PC-3 (cell line): ENCODE results near the gene ARHGAP32. TPM values are rescaled to one million over a fixed set of nuclear protein-coding genes. Genes with fewer than 3 reads are reported as not detected.

Experiments
- ATAC-seq: fragments of 200-7000 bp; cut with Tn5 transposase; 2 replicates; pipeline ENCODE4 v1.9.1; 2020; ENCODE audit warnings: mild to moderate bottlenecking, moderate library complexity
- BruUV-seq: library from RNA; stranded (reverse); fragments of 400-500 nt; replicated peaks from 2 replicates; lab custom pipeline; 2021; lab: Mats Ljungman, UMichigan
- CTCF ChIA-PET: fragments of 300-600 bp; sonication (Branson Sonifier 250); formaldehyde crosslinking; loops from one replicate; lab custom pipeline; 2022; ENCODE audit warnings: antibody characterized with exemption; lab: Charles Lee
- POLR2A ChIA-PET: fragments of 300-600 bp; sonication (Branson Sonifier 250); formaldehyde crosslinking; loops from one replicate; lab custom pipeline; 2022; ENCODE audit warnings: antibody characterized with exemption; ENCODE audit not compliant: unreplicated experiment; lab: Charles Lee
- DNase-seq: peaks from one replicate; pipeline ENCODE4 v3.0.0-alpha.2; 2015
- H2AFZ ChIP-seq: fragments of 300-600 bp; sonication (generic); 2 replicates; pipeline ENCODE4 v1.6.0; 2016; ENCODE audit warnings: antibody characterized with exemption, low read length
- H3F3A ChIP-seq: fragments of 300-600 bp; sonication (generic); one replicate; pipeline ENCODE4 v1.6.0; 2017; ENCODE audit warnings: antibody characterized with exemption, low read length, control low read depth, mild to moderate bottlenecking; ENCODE audit not compliant: unreplicated experiment
- H3K27ac ChIP-seq: fragments of 300-600 bp; sonication (generic); 2 replicates; pipeline ENCODE4 v1.5.1; 2016; ENCODE audit warnings: mild to moderate bottlenecking, low read length
- H3K27me3 ChIP-seq: fragments of 300-600 bp; sonication (generic); 2 replicates; pipeline ENCODE4 v1.6.1; 2016; ENCODE audit warnings: low read length, mixed read lengths
- H3K36me3 ChIP-seq: fragments of 300-600 bp; sonication (generic); 2 replicates; pipeline ENCODE4 v1.6.1; 2016; ENCODE audit warnings: low read depth, mixed run types, low read length, mixed read lengths
- H3K4me1 ChIP-seq: fragments of 300-600 bp; sonication (generic); 2 replicates; pipeline ENCODE4 v1.5.1; 2016; ENCODE audit warnings: low read length; ENCODE audit not compliant: insufficient read depth
- H3K4me2 ChIP-seq: fragments of 300-600 bp; sonication (generic); 2 replicates; pipeline ENCODE4 v1.6.0; 2016; ENCODE audit warnings: low read length
- H3K4me3 ChIP-seq: fragments of 300-600 bp; sonication (generic); 2 replicates; pipeline ENCODE4 v1.5.1; 2016; ENCODE audit warnings: mild to moderate bottlenecking, low read length, mixed read lengths
- H3K79me2 ChIP-seq: fragments of 300-600 bp; sonication (generic); 2 replicates; pipeline ENCODE4 v1.6.1; 2017; ENCODE audit warnings: low read length, mixed read lengths
- H3K9ac ChIP-seq: fragments of 300-600 bp; sonication (generic); 2 replicates; pipeline ENCODE4 v1.6.0; 2016; ENCODE audit warnings: mild to moderate bottlenecking, low read length
- H3K9me2 ChIP-seq: fragments of 300-600 bp; sonication (generic); replicated peaks from 2 replicates; pipeline ENCODE4 v1.6.1; 2016; ENCODE audit warnings: mixed run types, low read length, mixed read lengths
- H3K9me3 ChIP-seq: fragments of 300-600 bp; sonication (generic); 2 replicates; pipeline ENCODE4 v1.6.1; 2016; ENCODE audit warnings: low read length, mixed read lengths
- H4K20me1 ChIP-seq: fragments of 300-600 bp; sonication (generic); 2 replicates; pipeline ENCODE4 v1.6.1; 2016; ENCODE audit warnings: low read length, mixed read lengths
- CTCF ChIP-seq: fragments of 300-600 bp; sonication (generic); conservative IDR thresholded peaks from 2 replicates; pipeline ENCODE4 v1.5.1; 2017; ENCODE audit warnings: antibody characterized with exemption, low read depth, mild to moderate bottlenecking, low read length
- EZH2 ChIP-seq: fragments of 300-600 bp; sonication (generic); IDR thresholded peaks from one replicate; pipeline ENCODE4 v1.6.1; 2017; ENCODE audit warnings: antibody characterized with exemption, mild to moderate bottlenecking, low read length; ENCODE audit not compliant: unreplicated experiment
- EZH2phosphoT487 ChIP-seq: fragments of 300-600 bp; sonication (generic); IDR thresholded peaks from 2 replicates; pipeline ENCODE4 v1.6.1; 2018; ENCODE audit warnings: mild to moderate bottlenecking, antibody characterized with exemption, low read length, borderline replicate concordance
- intact Hi-C: fragments of 100-400 bp; cut with micrococcal nuclease; formaldehyde crosslinking; loops from 2 replicates; pipeline ENCODE4 v1.9.0; 2023
- total RNA-seq: library from RNA; depleted of rRNA; stranded (reverse); fragments of >200 nt; gene quantifications from 2 replicates; pipeline ENCODE4 v1.2.3, GENCODE V29; 2014

The ARHGAP32 gene
- total RNA-seq, 1 experiment from 2014 or later, result 13.7 TPM

GRCh38 chr11:128942817-128943427, 249.2 kb downstream of the ARHGAP32 start, which contains the start of gene TP53AIP1:
Gene TP53AIP1 (minus strand): TSS chr11:128942871. CDS start chr11:128937818, 5,053 bp downstream.
- intact Hi-C loops, result no loop called here
- Histone ChIP-seq H3K79me2 (no peaks in the 10 kb centered on the region), H3K9ac (no peak within 1 kb of the TSS), H3K4me2 (no peak within 1 kb of the TSS), H3K9me3 (no peaks in the 10 kb centered on the region), H2AFZ (no peak within 1 kb of the TSS), H3K27me3 (no peaks in the 10 kb centered on the region), H3K27ac (no peak within 1 kb of the TSS), H3K36me3 (no peaks in the 10 kb centered on the region), H4K20me1 (no peaks in the 10 kb centered on the region), H3F3A (no peaks in the 10 kb centered on the region), H3K4me3 (no peak within 1 kb of the TSS), H3K4me1 (peaks cover 5% of the 10 kb centered on the region; the same call in 1 of the 2 replicates), H3K9me2 (no peaks in the 10 kb centered on the region)
- ATAC-seq (no peak), DNase-seq (no peak)
- ChIA-PET CTCF (no interaction called here), POLR2A (no interaction called here)
- no TSS peak for BruUV-seq
- TF ChIP-seq CTCF (no peak), EZH2 (no peak), EZH2phosphoT487 (no peak)

- Histone ChIP-seq H3K9ac (no peak overlapping the region), H3K27me3 (no peaks in the 10 kb centered on the region), H3F3A (no peaks in the 10 kb centered on the region), H3K36me3 (no peaks in the 10 kb centered on the region), H2AFZ (no peak overlapping the region), H3K9me3 (no peaks in the 10 kb centered on the region), H3K79me2 (no peaks in the 10 kb centered on the region), H3K27ac (no peak overlapping the region), H3K4me2 (no peak overlapping the region), H3K4me3 (no peak overlapping the region), H4K20me1 (no peaks in the 10 kb centered on the region), H3K9me2 (no peaks in the 10 kb centered on the region), H3K4me1 (peaks cover 5% of the 10 kb centered on the region; the same call in 1 of the 2 replicates)
- BruUV-seq, result no TSS peak
- no peak for ATAC-seq
- ChIA-PET POLR2A (no interaction called here), CTCF (no interaction called here)
- TF ChIP-seq EZH2phosphoT487, result no peak
- TF ChIP-seq EZH2, result no peak
- no peak for TF ChIP-seq CTCF
- intact Hi-C loops, result no loop called here
- no peak for DNase-seq
Observed at GRCh38 chr11:128942272-128942612, 249.9 kb downstream of the ARHGAP32 start.

GRCh38 chr11:128941573-128942271, 250.4 kb downstream of the ARHGAP32 start:
- DNase-seq (peak; percentile 49), ATAC-seq (peak; percentile 64)
- H3K9ac ChIP-seq, result no peak overlapping the region
- no peak overlapping the region for H3K4me2 ChIP-seq
- intact Hi-C loops, result no loop called here
- no peaks in the 10 kb centered on the region for H3F3A ChIP-seq
- H3K4me1 ChIP-seq, result peaks cover 5% of the 10 kb centered on the region; the same call in 1 of the 2 replicates
- BruUV-seq, result no TSS peak
- no peaks in the 10 kb centered on the region for H3K36me3 ChIP-seq
- H3K4me3 ChIP-seq, result no peak overlapping the region
- H3K27me3 ChIP-seq, result no peaks in the 10 kb centered on the region
- CTCF ChIA-PET, result no interaction called here
- H3K79me2 ChIP-seq, result no peaks in the 10 kb centered on the region
- no peaks in the 10 kb centered on the region for H4K20me1 ChIP-seq
- no peaks in the 10 kb centered on the region for H3K9me3 ChIP-seq
- H3K27ac ChIP-seq, result no peak overlapping the region
- POLR2A ChIA-PET, result interaction anchor here (0.7 kb wide), 1 partner anchor 9 kb away, joined by 3 read pairs; no protein-coding TSS in a partner anchor
- no peaks in the 10 kb centered on the region for H3K9me2 ChIP-seq
- no peak overlapping the region for H2AFZ ChIP-seq
- no peak for TF ChIP-seq EZH2
- TF ChIP-seq CTCF, result no peak
- TF ChIP-seq EZH2phosphoT487, result no peak
